GM21717 (cell line): ENCODE results near the gene IDE.
"Not testable (repeated sequence)": the region's sequence is repeated elsewhere in the genome, so short reads cannot be mapped to it uniquely, and the experiment has no call there.

Source experiments
- ATAC-seq: cut with Tn5 transposase; IDR thresholded peaks from one replicate; pipeline ENCODE4 v1.9.1; 2021; ENCODE audit warnings: mild to moderate bottlenecking, moderate library complexity; ENCODE audit not compliant: unreplicated experiment

The IDE gene

DNA sequence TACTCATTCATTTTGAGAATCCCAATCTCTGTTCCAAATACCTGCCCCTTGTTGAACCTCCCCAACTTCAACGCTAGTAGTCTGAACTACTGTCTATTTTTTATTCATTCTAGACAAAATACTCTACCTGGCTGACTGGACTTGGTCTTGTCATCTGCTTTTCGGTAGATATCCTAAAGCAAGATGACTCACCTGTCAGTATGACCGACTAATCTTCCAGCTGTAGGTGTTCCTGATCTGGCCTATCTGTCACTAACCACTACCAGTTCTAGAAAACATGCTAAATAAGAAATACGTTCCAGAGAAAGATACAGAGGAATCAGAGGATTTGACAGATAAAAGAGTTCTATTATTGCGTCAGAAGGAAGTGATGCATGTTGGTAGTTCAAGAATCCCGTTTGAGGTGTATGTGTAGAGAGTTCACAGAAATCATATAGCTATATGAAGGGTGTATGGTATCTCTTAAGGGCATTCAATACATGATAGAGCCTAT is 81.1 kb downstream of the IDE start:
- ATAC-seq, result no peak

DNA sequence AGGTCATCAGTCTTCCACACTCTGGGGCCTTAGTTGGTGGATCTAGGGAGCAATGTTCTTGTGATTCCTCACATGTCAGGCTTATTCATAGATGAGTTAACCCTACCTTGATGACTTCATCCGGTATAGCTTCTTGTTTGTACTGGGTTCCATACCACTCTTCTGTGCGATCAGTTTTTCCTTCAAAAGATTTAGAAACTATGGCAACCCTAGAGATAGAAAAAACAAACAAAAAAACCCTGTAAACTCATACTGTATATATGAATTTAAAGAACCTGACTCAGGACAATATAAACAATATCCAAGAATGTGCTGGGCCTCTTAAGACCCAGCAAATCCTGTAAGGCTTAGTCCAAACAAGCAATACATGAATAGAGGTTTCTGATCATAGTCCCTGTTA is 83.5 kb downstream of the IDE start:
- ATAC-seq, result no peak

GRCh38 chr10:92486637-92487036 is 87.3 kb downstream of the IDE start:
- no peak for ATAC-seq

GRCh38 chr10:92483539-92483938 is 90.4 kb downstream of the IDE start:
- no peak for ATAC-seq

GRCh38 chr10:92480413-92480812 is 93.5 kb downstream of the IDE start:
- ATAC-seq, result no peak

DNA sequence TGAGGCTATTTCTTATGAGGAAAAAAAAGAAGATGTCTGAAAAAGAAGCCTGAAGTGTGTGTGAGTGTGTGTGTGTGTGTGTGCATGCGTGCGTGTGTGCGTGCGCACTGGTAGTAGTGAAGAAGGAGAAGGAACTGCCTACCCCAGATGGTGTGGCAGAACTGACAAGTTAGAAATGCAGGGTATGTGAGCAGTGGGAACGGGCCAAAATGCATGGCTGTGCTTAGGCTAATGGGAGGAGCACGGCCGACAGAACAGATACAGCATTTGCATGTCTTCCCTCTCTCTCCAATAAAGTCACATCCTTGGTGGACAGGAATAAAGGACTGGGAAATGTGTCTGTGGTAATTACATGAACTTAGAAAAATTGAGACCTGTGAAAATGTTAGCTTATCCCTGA is 94.3 kb downstream of the IDE start:
- ATAC-seq, result no peak

GRCh38 chr10:92478536-92478935 is 95.4 kb downstream of the IDE start:
- ATAC-seq, result no peak

DNA sequence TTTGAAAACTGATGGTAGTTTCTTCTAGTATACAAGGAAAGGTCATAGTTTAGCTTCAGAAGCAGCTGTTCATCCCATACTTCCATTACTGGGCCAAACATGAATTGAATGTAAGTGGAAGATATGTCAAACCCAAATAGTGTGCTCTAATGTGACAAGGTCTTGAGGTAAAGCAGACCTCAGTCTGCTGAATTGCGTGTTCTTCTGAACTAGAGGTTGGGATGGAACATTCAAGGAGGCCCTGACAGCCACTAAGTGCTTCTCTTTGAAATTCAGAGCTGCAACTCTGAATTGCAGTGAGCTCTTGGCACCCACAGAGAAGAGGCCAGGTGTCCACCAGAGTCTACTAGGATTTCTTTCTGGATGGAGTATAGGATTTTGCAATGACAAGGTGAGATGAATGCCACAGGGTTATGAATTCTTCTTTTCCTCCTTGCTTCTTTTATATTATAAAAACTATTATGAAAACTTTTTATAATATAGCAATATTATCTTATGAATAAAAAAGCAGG is 98.5 kb downstream of the IDE start:
- no peak for ATAC-seq

DNA sequence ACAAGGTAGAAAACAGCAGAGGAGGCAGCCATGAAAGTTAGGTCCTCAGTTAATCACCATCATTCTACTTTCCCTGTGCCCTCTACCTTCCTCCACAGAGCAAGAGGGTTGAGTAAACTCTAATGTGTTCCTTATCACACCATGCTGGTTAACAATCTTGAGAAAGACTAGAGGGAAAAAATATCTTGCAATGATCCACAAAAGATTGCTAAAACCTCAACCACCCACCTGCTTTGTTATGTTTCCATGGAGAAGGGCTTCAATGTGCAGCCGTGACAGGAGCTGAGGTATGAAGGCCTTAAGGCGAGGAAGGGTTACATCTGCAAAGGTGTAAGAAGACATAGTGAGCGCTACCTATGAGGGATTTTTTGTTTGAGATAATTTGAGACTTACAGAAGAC is 103.9 kb downstream of the IDE start:
- no peak for ATAC-seq

DNA sequence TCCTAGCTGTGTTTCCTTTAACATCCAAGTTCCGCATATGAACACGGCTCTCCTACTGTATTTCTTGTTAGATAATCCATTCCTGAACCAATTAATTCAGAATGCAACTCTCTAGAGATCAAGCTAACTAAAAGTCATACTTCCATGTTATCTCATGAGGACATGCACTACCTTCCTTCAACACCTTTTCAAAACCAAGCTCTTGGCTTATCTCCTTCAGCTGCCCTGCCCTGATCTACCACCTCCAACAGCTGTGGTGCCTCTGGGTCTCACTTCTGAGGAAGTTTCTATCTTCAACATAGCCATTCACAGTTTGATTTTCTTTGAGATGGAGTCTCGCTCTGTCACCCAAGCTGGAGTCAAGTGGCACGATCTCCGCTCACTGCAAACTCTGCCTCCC is 109.5 kb downstream of the IDE start:
- no peak for ATAC-seq

- no peak for ATAC-seq
Observed at GRCh38 chr10:92463582-92463981, 110.3 kb downstream of the IDE start.

- ATAC-seq, result not testable (repeated sequence)
Observed at GRCh38 chr10:92454955-92455354, 118.9 kb downstream of the IDE start.

- ATAC-seq, result no peak
Observed at GRCh38 chr10:92452313-92452712, 121.6 kb downstream of the IDE start.

- ATAC-seq, result no peak
Observed at GRCh38 chr10:92451431-92451830, 122.5 kb downstream of the IDE start.

DNA sequence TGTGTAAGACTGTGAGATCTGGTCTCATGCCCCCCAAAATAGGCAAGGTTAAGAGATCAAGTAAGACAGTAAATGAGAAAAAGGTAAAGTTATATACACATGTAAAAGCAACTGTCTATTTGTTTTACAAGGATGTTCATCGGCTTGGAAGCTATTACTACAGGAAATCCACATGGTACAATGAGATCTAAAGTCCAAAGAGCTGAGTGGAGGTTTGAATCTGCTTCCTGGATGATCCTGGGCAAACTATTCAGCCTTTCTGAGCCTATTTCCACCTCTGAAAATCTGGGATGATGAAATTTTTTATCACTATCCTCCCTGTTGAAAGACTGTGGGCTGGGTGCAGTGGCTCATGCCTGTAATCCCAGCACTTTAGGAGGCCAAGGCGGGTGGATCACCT is 123.0 kb downstream of the IDE start:
- no peak for ATAC-seq

DNA sequence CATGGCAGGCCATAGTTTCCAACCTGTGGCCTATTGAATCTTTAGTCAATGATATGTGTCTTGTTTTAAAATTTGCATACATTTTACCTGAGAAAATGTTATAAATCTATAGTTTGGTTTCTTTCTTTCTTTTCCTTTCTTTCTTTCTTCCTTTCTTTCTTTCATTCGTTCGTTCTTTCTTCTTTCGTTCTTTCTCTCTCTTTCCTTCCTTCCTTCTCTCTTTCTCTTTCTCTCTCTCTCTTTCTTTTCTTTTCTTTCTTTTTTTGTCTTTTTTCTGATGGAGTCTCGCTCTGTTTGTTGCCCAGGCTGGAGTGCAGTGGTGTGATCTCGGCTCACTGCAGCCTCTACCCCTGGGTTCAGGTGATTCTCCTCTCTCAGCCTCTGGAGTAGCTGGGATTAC is 133.3 kb downstream of the IDE start:
- ATAC-seq, result no peak

DNA sequence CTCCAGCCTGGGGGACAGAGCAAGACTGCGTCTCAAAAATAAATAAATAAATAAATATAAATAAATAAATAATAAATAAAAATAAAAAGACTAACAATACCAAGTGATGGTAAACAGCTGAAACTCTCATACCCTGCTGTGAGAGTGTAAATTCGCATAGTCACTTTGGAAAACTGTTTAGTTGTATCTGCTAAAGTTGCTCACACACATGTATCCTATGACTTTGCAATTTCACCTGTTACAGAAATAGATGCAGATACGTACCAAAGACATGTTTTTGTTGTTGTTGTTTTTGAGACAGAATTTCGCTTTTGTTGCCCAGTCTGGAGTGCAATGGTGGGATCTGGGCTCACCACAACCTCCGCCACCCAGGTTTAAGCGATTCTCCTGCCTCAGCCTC is 135.7 kb downstream of the IDE start:
- no peak for ATAC-seq

DNA sequence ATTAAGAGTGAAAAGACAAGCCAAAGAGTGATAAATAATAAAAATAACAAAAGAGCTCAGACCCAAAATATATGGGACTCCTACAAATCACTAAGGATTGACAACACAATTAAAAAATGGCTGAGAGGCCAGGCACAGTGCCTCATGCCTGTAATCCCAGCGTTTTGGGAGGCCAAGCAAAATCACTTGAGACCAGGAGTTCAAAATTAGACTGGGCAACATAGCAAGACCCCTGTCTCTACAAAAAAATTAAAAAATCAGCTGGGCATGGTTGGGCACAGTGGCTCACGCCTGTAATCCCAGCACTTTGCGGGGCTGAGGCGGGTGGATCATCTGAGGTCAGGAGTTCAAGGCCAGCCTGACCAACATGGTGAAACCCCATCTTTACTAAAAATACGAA is 137.3 kb downstream of the IDE start:
- ATAC-seq, result no peak

- not testable (repeated sequence) for ATAC-seq
Observed at GRCh38 chr10:92436065-92436464, 137.8 kb downstream of the IDE start.

DNA sequence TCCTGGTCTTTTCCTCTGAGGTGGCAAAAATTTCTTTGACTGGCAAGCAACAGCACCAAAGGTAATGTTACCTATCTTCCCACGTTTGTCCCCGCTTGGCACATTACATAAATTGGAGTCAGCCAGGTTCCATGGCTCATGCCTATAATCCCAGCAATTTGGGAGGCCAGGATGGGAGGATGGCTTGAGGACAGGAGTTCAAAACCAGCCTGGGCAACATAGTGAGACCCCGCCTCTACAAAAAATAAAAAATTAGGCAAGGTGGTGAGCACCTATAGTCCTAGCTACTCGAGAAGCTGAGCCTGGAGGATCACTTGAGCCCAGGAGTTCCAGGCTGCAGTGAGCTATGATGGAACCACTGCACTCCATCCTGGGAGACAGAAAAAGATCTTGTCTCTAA is 139.5 kb downstream of the IDE start:
- no peak for ATAC-seq

GRCh38 chr10:92432596-92432995 is 141.3 kb downstream of the IDE start:
- no peak for ATAC-seq

DNA sequence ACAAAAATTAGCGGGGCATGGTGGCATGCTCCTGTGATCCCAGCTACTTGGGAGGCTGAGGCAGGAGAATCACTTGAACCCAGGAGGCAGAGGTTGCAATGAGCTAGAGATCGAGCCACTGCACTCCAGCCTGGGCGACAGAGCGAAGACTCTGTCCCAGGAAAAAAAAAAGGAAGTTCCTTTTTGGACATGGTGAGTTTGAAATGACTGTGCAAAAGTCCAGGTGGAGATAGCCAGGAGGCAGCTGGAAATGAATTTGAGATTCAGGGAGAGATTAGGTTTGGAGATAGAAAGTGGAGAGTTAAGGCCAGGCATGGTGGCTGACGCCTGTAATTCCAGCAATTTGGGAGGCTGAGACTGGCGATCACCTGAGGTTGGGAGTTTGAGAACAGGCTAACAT is 143.8 kb downstream of the IDE start:
- ATAC-seq, result no peak

DNA sequence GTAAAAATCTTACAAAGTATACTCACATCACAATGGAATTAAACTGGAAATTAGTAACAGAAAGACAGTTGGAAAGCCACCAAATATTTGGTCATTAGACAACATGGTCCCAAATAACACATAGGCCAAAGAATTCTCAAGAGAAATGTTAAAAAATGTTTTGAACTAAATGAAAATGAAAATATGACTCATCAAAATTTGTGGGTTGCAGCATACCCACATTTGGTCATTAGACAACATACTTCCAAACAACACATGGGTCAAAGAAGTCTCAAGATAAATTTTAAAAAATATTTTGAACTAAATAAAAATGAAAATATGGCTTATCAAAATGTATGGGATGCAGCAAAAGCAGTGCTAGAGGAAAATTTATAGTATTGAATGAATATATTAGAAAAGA is 152.3 kb downstream of the IDE start:
- no peak for ATAC-seq
